Neutrophil (primary cell): Measurements from ENCODE around the gene TBC1D4.

Experiments
- H3K27ac ChIP-seq: fragments of 200-600 bp; sonication (generic); 2 replicates; pipeline ENCODE4 v1.5.1; 2016; ENCODE audit warnings: mild to moderate bottlenecking, moderate library complexity
- H3K27me3 ChIP-seq: fragments of 200-600 bp; sonication (generic); 2 replicates; pipeline ENCODE4 v1.6.0; 2016; ENCODE audit warnings: mild to moderate bottlenecking
- H3K36me3 ChIP-seq: fragments of 200-600 bp; sonication (generic); 2 replicates; pipeline ENCODE4 v1.5.1; 2017
- H3K4me1 ChIP-seq, 2 experiments: fragments of 200-600 bp in 1 of 2; sonication (generic) in 1 of 2; 1 replicate in 1 of 2; 2 replicates in 1 of 2; pipeline versions ENCODE4 v1.5.1 to v1.6.1; 2013 to 2016; ENCODE audit warnings: low read depth in 1 of 2, low read length in 1 of 2, mild to moderate bottlenecking in 1 of 2, moderate library complexity in 1 of 2; ENCODE audit not compliant: control insufficient read depth in 1 of 2, insufficient read depth in 1 of 2
- H3K4me3 ChIP-seq, 2 experiments: fragments of 200-600 bp in 1 of 2; sonication (generic) in 1 of 2; 1 replicate in 1 of 2; 2 replicates in 1 of 2; pipeline ENCODE4 v1.5.1; 2013 to 2016; ENCODE audit warnings: low read depth in 1 of 2, low read length in 1 of 2, mild to moderate bottlenecking in 1 of 2, moderate library complexity in 1 of 2
- H3K9me3 ChIP-seq: fragments of 200-600 bp; sonication (generic); 2 replicates; pipeline ENCODE4 v1.5.1; 2016
- TF ChIP-seq, protein P1 (sequence below): fragments of 200-600 bp; sonication (generic); IDR thresholded peaks from 2 replicates; pipeline ENCODE4 v1.5.1; 2016; ENCODE audit warnings: antibody characterized with exemption

The TBC1D4 gene

DNA sequence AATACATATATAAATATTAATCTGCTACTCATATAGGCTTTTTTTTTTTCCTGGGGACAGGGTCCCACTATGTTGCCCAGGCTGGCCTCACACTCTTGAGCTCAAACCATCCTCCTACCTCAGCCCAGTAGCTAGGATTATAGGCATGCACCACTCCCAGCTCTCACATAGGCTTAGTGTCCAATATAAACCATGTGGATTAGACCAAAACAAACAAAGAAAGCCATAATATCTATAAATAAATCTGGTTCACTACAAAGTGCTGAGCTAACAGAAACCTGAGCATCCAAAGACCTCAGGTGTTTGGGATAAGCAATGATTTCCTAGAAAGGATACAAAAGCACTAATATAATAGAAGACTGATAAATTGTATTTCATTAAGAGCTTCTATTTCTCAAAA is 26.0 kb downstream of the TBC1D4 start:
- no peak overlapping the region for H3K27ac ChIP-seq
- H3K36me3 ChIP-seq: no peaks in the 10 kb centered on the region
- no peaks in the 10 kb centered on the region for H3K4me1 ChIP-seq
- TF ChIP-seq, protein P1, sequence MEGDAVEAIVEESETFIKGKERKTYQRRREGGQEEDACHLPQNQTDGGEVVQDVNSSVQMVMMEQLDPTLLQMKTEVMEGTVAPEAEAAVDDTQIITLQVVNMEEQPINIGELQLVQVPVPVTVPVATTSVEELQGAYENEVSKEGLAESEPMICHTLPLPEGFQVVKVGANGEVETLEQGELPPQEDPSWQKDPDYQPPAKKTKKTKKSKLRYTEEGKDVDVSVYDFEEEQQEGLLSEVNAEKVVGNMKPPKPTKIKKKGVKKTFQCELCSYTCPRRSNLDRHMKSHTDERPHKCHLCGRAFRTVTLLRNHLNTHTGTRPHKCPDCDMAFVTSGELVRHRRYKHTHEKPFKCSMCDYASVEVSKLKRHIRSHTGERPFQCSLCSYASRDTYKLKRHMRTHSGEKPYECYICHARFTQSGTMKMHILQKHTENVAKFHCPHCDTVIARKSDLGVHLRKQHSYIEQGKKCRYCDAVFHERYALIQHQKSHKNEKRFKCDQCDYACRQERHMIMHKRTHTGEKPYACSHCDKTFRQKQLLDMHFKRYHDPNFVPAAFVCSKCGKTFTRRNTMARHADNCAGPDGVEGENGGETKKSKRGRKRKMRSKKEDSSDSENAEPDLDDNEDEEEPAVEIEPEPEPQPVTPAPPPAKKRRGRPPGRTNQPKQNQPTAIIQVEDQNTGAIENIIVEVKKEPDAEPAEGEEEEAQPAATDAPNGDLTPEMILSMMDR: no peak
- H3K4me3 ChIP-seq: no peak overlapping the region
- no peaks in the 10 kb centered on the region for H3K9me3 ChIP-seq
- H3K27me3 ChIP-seq: no peaks in the 10 kb centered on the region

DNA sequence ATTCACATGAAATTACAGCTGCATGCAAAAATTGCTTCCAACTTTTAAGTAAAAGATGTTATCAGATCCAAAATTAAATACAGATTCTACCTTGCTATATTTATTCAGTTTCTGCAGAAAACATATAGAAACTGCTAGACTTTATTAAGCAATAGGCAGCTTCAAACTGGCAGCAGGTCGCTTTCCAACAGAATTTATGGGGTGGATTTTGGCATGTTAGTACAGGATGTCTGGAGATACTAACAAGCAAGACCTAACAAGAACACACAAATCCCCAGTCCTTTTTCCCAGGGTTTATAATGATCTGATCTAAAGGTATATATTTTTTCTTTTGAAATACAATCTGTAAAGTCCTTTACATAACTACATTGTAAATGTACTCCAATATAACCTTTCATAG is 27.5 kb downstream of the TBC1D4 start:
- H3K27me3 ChIP-seq: no peaks in the 10 kb centered on the region
- no peaks in the 10 kb centered on the region for H3K36me3 ChIP-seq
- TF ChIP-seq, protein P1: no peak
- no peak overlapping the region for H3K27ac ChIP-seq
- no peaks in the 10 kb centered on the region for H3K9me3 ChIP-seq
- H3K4me1 ChIP-seq: no peaks in the 10 kb centered on the region
- no peak overlapping the region for H3K4me3 ChIP-seq

DNA sequence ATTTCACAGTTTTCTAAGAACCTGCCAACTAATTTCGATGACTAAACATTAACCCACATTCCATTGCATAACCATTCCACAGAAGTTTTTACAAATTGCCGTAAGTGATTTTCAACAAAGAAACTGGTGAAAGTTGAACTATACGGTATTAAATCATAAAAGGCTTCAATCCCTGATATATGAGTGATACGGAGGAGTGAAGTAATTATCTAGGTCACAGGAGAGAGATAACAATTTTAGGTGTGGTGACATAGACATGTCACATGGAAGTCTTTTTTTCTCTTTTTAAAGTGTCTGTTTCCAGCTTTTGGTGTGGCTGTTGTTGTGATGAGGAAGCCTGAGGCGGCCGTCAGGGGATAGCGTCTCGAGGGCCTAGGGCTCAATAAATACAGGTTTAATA is 29.4 kb downstream of the TBC1D4 start:
- H3K27me3 ChIP-seq: no peaks in the 10 kb centered on the region
- H3K4me1 ChIP-seq: no peaks in the 10 kb centered on the region
- no peaks in the 10 kb centered on the region for H3K9me3 ChIP-seq
- TF ChIP-seq, protein P1: no peak
- no peak overlapping the region for H3K27ac ChIP-seq
- H3K36me3 ChIP-seq: no peaks in the 10 kb centered on the region
- H3K4me3 ChIP-seq: no peak overlapping the region

DNA sequence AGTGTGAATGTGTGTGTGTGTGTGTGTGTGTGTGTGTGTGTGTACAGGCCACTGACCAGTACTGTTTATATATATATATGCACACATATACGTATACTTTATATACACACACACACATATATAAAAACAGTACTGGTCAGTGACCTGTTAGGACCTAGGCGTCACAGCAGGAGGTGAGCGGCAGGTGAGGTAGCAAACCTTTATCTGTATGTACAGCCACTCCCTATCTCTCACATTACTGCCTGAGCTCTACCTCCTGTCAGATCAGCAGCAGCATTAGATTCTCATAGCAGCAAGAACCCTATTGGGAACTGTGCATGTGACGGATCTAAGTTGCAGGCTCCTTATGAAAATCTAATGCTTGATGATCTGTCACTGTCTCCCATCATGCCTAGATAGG is 34.5 kb downstream of the TBC1D4 start:
- H3K4me1 ChIP-seq: no peaks in the 10 kb centered on the region
- no peaks in the 10 kb centered on the region for H3K27me3 ChIP-seq
- H3K36me3 ChIP-seq: no peaks in the 10 kb centered on the region
- H3K4me3 ChIP-seq: no peak overlapping the region
- TF ChIP-seq, protein P1: no peak
- H3K27ac ChIP-seq: no peak overlapping the region
- no peaks in the 10 kb centered on the region for H3K9me3 ChIP-seq

DNA sequence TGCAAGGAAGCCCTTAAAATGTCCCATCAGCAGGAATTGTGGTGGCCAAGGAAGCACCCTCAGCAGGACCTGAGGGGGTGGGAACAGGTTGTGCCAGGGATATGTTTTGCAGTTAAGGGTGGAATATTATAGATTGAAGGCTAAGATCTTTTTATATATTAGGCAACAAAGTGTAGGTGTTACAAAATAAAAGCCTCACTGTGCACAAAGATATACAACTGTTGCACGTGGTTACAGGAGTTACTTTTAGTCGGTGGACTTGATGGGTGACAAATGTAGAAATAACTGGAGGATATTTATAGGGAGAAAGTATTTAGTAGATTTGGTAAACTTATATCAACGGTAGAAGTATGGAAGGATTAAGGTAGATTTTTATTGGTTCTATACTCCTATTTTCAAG is 35.1 kb downstream of the TBC1D4 start:
- Histone ChIP-seq H3K27ac (no peak overlapping the region), H3K4me3 (no peak overlapping the region)
- TF ChIP-seq, protein P1: no peak

More for the DNA sequence above, 35.1 kb downstream of the TBC1D4 start:
- no peaks in the 10 kb centered on the region for H3K9me3 ChIP-seq
- H3K4me1 ChIP-seq: no peaks in the 10 kb centered on the region
- H3K27me3 ChIP-seq: no peaks in the 10 kb centered on the region
- H3K36me3 ChIP-seq: no peaks in the 10 kb centered on the region
